Omental fat pad (tissue), 4 donors: ENCODE data around the gene CDC14A. TPM values are rescaled to one million over a fixed set of nuclear protein-coding genes. Genes with fewer than 3 reads are reported as not detected.

Experiments
- ATAC-seq: fragments of 150-250 bp; one replicate; pipeline ENCODE4 v1.9.1; 2016; ENCODE audit warnings: mild to moderate bottlenecking, moderate library complexity; ENCODE audit not compliant: low FRiP score
- DNase-seq: peaks from one replicate; pipeline ENCODE4 v3.0.0-alpha.2; 2019; ENCODE audit warnings: low spot score
- total RNA-seq, 4 donors: library from RNA; depleted of rRNA; stranded (reverse); fragments of >200 nt; gene quantifications; one replicate each; pipeline ENCODE4 v1.1.0, GENCODE V29; 2016
- TF ChIP-seq, protein P1 (sequence below), 3 donors: fragments of 450-650 bp; IDR thresholded peaks; one replicate each; pipeline ENCODE4 v1.5.1; 2016 to 2017; ENCODE audit warnings: antibody characterized with exemption in 3 of 3, mild to moderate bottlenecking in 3 of 3, moderate library complexity in 2 of 3

Gene CDC14A
- total RNA-seq, 4 donors from 2014 or later = 9.4 to 39.9 (median 13.4) TPM

DNA sequence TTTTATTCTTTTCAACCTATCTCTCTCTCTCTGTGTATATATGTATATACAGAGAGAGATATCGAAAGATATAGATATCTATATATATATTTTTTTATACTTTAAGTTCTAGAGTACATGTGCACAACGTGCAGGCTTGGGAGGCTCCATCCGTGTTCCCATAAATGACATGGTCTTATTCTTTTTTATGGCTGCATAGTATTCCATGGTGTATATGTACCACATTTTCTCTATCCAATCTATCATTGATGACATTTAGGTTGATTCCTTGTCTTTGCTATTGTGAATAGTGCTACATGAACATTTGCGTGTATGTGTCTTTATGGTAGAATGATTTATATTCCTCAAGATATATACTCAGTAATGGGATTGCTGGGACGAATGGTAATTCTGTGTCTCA, 130.4 kb downstream of the CDC14A start:
- TF ChIP-seq, protein P1, sequence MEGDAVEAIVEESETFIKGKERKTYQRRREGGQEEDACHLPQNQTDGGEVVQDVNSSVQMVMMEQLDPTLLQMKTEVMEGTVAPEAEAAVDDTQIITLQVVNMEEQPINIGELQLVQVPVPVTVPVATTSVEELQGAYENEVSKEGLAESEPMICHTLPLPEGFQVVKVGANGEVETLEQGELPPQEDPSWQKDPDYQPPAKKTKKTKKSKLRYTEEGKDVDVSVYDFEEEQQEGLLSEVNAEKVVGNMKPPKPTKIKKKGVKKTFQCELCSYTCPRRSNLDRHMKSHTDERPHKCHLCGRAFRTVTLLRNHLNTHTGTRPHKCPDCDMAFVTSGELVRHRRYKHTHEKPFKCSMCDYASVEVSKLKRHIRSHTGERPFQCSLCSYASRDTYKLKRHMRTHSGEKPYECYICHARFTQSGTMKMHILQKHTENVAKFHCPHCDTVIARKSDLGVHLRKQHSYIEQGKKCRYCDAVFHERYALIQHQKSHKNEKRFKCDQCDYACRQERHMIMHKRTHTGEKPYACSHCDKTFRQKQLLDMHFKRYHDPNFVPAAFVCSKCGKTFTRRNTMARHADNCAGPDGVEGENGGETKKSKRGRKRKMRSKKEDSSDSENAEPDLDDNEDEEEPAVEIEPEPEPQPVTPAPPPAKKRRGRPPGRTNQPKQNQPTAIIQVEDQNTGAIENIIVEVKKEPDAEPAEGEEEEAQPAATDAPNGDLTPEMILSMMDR (IDR thresholded peaks at IDR 0.05) = no peak
- ATAC-seq (no peak), DNase-seq (no peak)

DNA sequence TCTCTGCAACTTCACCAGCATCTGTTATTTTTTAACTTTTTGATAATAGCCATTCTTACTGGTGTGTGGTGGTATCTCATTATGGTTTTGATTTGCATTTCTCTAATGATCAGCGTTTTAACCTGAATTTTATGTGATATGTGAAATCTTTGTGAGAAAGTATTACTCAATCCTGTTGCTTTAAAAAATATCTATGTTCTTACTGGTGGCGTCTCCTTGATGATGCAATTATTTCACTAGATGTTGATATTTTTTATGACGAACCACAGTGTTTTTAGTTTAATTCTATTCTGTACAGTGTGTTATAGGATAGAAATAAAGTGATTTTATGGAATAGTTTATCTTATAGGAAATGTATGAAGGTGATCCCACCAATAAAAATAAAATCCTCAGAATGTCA, 130.9 kb downstream of the CDC14A start:
- TF ChIP-seq, protein P1 (IDR thresholded peaks at IDR 0.05) = no peak
- DNase-seq (no peak), ATAC-seq (no peak)

DNA sequence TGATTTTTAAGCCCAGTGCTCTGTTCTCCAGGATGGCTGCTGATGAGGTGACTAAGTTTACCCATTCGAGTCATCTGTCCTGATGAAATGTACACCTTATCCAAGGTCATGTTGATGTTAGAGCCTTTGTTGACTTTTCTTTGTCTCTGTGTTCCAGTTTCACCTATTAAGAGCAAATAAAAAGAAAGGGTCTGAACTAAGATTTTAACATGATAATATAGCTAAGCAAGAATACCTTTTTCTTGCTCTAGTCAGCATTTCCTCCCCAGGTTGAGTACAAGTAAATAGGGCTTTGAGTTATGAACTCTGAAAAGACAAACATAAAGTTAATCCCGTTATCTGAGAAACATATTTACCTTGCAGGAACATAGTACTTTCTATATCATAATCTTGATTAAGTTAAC, 133.6 kb downstream of the CDC14A start:
- DNase-seq = no peak
- TF ChIP-seq, protein P1 (IDR thresholded peaks at IDR 0.05) = no peak
- ATAC-seq = no peak

DNA sequence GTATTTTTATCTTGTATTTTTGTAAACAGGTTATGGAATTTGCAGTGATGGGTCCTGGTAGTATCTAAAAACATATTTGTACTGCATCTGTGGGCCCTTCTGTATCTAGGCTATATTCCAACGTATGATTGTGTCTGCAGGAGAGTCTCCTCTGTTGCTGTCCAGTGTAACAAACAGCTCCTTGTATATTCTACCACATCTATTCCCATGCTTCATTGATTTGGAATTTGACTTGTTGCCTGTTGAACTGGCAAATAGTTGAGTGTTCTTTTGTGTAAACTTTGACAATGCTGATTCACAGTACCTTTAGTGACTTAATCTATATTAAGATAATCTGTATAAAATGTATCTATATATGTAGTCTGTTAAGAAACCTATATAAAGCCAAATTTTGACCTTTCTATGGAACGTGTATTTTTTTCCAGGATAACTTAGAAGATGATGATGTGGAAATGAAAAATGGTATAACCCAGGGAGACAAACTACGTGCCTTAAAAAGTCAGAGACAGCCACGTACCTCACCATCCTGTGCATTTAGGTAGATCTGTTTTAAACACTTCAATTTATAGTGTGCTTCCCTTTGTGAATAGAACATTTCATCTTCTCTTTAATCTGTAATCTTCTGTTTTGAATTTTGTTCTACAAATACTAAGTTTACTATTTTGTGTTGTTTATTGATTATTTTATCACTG, 142.2 kb downstream of the CDC14A start:
- TF ChIP-seq, protein P1 (IDR thresholded peaks at IDR 0.05) = no peak
- DNase-seq = no peak
- ATAC-seq = no peak

DNA sequence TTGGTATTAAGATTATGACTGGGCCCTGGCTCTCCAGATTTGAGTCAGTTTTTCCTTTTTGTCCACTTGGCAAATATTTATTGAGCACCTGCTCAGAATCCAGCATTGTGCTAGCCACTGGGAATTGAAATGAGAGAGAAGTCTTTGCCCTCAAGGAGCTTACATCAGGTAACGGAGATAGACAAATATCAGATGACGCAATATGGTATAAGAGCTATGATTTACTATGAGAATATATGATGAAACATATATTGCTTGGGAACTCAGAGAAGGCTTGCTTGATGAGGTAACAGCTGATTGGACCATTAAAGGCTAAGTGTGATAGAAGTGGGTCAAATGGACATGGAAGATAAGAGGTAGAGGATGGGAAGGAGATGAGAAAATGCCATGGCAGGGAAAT, 144.6 kb downstream of the CDC14A start:
- TF ChIP-seq, protein P1 (IDR thresholded peaks at IDR 0.05) = no peak
- ATAC-seq = no peak

DNA sequence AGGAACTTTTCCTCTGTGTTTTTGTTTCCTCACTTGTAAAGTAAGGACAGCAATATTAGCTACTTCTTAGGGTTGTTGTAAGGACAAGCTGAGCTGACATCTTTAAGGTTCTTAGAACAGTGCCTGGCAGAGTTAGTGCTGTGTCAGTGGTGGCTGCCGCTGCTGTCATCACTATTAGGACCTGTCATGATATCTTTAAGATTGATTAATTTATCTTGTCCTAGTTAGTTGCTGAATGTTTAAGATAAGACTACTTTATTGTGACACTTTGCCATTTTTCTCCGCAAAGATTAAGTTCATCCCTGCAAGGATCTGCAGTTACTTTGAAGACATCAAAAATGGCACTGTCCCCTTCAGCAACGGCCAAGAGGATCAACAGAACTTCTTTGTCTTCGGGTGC, 145.5 kb downstream of the CDC14A start:
- TF ChIP-seq, protein P1 (IDR thresholded peaks at IDR 0.05) = no peak
- DNase-seq (no peak), ATAC-seq (no peak)

More for the DNA sequence above, 144.6 kb downstream of the CDC14A start:
- DNase-seq = no peak

DNA sequence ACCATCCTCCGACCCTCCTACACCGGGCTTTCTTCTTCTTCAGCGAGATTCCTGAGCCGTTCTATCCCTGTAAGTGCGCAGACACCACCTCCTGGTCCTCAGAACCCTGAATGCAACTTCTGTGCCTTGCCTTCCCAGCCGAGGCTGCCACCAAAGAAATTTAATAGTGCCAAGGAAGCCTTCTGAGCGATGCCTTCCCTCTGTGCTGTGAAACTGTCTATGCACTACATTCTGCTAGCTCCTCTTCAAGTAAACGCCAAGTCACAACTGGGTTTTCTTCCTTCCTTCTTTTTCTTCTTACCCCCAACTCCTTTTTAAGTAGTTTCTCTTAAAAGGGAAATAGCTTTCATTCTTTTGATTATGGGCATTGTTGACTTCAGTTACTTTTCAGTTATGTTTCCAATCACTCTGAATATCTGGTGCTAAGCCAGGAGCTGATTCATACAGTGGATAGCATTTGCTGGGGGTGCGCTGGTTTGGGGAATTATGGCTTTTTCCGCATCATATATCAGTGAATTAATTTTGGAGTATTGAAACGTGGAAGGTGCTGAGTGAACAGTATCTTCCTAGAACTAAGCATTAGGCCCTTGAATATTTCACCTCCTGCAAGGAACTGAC, 147.0 kb downstream of the CDC14A start:
- DNase-seq = no peak
- ATAC-seq = no peak
- TF ChIP-seq, protein P1 (IDR thresholded peaks at IDR 0.05) = no peak
